HG03139 (cell line): Measurements from ENCODE around the gene PCDH18.
"Not testable (repeated sequence)": the region's sequence is repeated elsewhere in the genome, so short reads cannot be mapped to it uniquely, and the experiment has no call there.

Source experiments
- ATAC-seq: cut with Tn5 transposase; IDR thresholded peaks from one replicate; pipeline ENCODE4 v1.9.1; 2021; ENCODE audit not compliant: unreplicated experiment

PCDH18 gene

DNA sequence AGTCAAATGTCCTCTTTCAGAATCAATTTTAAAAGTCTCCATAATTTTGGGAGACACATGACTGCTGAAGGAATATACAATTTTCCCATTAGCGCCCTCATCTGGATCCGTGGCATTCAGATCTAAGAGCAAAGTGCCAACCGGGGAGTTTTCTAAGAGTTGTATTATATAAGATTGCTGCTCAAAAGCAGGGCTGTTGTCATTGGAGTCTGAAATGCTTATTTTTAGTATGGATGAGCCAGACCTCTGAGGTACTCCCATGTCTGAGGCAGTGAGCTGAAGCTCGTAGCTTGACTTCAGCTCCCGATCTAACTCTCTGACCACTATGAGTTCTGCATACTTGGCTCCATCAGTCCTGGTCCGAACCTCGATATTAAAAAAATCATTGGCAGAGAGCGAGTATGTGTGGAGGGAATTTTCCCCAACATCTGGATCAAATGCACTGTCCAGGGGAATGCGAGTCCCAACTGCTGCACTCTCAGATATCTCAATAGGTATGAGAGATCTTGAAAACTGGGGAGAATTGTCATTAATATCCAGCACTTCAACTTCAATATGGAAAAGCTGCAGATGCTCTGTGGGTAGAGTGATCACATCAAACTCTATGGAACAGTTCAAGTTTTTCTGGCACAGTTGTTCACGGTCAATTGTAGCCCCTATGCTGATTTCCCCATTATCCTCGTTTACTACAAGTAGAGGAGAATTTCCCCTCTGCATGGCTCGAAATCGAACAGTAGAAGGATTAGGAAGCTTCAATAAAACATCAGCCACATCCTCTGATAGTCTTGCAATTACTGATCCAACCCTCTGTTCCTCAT lies 917 bp downstream of the PCDH18 start:
- ATAC-seq: no peak

DNA sequence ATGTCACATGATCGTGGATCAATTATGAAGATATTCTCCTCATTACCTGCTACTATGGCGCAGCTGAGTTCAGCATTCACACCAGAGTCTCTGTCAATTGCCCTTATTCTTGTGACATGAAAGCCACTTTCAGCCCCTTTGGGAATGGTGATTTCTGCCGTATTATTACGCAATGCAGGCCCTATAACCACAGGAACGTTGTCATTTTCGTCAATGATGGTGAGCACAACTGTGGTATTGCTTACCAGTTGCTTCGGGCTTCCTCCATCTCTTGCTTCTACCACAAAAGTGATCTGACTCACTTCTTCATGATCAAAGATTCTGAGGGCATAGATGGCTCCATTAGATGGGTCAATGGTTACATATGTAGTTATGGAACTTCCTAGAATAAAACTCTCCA lies 2.1 kb downstream of the PCDH18 start:
- ATAC-seq: no peak

DNA sequence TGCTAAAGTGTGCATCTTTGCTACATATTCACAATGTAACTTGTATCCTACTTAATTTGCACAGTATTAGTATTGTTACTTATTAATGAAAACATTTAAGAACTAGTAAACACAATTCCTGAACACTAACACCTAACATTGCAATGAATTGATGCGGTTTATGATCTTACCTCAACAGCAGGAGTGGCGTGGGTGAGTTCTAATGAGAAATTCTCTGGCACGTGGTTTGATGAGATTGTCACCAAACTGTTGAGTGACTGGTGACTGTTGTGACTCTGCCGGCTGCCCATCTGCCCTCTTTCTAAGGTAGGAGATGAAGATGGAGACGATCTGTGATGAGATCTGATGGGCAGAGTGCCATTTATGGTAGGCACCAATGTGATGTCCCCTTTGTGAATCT lies 2.9 kb downstream of the PCDH18 start:
- no peak for ATAC-seq

DNA sequence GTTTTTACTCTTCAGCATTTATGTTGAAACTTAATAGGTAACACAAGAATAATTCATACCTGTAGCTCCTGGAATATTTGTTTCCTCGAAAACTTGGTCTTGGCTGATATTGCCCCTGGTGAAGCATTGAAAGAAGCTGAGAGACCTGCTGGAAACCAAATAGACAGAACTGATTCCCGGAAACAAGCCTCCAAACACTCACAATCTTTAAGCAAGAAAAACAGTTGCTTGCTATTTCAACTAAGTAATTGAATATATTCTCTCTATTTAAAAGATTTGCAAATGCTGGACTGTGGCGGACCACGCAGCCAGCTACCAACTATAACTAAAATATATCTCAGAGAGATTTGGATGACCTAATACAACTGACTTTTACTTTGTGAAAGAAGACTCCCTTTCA lies 3.6 kb downstream of the PCDH18 start:
- ATAC-seq: no peak

DNA sequence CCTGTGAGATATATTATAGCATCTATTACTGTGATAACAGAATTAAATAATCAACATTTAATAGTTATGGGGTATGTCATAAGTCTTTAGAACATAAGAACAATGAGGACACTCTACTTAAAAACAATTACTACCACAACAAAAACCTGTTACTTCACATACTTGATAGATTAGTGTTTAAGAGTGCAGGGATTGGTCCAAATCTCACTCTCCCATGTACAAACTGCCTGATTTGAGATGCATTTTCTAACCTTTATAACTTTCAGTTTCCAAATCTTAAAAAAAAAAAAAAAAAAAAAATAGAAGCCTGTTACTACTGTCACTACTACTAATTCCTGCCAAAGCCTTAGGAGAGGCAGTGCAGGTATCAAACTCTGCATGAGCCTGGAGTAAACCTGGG lies 5.6 kb downstream of the PCDH18 start:
- ATAC-seq: no peak

DNA sequence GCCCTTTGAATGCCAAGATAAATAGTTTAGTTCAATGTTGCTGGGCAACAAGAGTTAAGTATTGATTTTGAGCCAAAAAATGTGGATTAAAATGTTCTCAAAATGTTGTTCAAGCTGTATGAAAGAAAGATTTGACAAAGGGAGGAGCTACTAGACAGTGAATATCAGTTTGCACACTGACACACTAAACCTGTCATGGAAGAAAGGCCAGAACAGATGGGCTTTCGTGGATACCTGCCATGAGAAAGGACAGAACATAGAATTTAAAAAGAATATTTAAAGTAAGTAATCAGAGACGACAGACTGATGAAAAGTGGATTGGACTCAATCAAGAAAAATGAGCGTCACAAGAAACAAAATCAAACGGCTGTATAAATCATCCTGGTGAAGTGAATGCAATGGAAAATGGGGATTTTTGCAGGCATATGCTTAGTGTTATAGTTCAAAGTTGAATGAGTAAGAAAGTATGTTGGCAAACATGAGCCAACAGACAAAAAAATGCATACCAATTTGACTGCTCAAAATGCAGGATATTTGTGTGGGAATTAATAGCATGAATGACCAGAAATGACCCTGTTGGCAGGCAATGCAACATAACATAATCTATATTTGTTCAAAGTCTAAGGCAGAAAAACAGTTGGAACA lies 7.4 kb downstream of the PCDH18 start:
- ATAC-seq: no peak

DNA sequence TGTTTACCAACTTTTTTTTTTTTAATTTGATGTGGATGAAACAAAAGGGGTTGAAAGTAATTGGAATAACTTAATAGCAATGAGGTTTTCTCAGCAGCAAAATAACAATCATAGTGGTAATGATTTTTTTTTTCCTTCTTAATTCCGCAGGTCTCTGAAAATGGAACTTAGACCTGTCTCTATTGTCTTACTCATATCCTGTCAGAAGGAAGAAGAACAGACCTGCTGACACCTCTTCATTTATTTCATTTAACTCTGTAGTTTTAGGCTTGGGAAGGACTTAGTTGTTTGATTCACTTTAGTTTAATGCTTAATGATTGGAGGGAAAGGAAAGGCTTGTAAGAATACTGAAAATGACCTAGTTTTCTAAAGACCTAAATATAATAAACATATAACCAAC lies 9.0 kb downstream of the PCDH18 start:
- no peak for ATAC-seq

DNA sequence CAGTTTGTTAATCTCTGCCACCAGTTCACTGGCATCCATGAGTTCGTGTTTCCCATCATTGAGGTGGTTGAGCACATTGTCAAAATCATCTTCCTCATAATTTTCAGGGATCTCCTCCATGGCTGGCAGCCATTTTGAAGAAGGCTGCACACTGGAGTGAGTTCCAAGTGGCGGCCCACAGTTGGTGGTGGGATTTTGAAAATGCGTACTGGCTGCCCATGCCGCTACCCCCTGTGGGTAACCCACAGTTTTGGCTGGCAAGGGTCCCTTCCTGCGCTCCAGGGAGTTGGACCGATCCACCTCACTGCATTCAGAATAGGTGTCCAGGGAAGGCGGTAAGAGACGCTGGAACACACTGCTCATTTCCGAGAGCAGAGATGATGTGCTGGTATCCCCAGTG lies 11.2 kb downstream of the PCDH18 start:
- ATAC-seq: no peak

DNA sequence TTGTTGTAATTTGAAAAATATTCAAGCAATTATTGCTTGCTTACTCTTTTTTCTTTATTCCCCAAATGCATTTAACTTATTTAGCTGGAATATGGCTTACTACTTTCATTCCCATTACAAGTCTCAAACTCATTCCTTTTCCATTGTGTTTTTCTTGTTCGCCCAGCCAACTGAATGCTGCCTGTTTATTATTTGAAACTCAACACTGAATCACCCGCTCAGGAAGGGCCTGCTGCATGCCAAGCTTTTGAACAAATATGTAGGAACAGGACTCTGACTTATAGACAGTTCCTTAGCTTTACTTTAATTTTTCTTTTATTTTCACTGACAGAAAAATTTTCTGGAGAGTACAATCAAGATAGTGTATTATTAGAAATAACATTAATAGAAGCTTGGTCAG lies 12.9 kb downstream of the PCDH18 start:
- ATAC-seq: no peak

DNA sequence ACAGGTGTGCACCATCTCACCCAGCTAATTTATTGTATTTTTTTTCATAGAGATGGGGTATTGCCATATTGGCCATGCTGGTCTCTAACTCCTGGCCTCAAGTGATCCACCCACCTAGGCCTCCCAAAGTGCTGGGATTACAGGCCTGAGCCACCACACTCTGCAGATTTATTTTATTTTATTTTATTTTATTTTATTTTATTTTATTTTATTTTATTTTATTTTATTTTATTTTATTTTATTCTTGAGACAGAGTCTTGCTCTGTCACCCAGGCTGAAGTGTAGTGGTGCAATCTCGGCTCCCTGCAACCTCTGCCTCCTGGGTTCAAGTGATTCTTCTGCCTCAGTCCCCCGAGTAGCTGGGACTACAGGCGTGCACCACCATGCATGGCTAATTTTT lies 15.0 kb downstream of the PCDH18 start:
- ATAC-seq: not testable (repeated sequence)

DNA sequence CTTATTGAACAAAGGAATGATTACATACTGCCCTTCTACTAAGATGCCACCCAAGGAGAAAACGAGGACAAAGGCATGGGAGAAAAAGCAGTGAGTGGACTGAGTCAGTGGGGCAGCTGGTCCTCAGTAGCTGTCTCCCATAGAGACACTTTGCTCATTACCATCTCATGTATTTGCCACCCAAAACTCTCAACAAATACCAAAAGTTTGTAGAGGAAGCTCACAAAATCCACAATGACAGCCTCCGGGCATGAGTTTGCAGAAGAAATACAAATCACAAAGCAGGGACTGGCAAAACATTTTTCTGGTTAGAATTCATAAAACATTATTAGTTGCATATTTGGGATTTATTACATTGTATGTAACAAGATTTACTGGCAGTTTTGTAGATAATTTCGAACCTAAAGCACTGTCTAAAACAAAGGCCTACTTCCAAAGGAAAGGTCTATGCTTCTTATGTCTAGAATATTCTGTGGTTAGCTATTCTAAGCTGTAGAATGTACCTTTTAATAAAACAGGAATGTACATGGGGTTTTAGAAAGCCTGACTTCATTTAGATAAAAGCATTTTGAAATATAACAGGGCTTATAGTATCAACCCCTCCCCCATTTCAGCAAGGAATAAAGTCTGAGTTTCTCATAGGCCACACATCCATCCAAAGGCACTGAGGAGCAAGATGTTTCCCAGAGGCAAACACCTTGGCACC lies 17.7 kb downstream of the PCDH18 start:
- ATAC-seq: no peak

DNA sequence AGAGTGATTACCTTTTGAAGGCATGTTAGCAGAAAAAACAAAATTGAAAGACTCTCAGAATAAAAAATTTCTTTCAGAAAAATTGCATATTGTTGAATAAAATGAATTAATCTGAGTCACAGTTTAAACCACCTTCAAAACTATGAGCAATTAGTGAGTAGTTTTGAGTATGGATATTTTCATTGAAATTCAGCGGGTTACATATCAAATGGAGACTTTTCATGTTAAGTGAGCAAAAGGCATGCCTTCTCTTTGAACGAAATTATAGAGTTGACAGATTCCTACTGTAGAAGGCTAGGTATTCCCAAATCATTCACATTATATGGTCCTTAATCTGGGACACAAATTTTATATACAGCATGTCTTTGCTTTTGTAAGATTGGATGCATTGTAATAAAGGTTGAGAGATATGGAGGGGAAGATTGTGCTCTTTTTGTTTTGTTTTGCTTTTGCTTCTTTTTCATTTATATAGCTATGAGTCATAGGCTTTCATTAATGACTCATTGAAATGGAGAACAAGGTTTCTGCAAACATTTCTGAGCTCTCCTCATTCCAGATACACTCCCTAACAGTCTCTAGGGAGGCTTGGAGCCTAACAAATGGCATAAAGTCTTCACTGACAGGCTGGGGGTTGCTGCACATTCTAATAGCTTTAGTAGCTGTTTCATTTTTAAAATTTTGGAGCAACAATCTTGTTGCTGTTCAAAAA lies 21.6 kb downstream of the PCDH18 start:
- no peak for ATAC-seq

DNA sequence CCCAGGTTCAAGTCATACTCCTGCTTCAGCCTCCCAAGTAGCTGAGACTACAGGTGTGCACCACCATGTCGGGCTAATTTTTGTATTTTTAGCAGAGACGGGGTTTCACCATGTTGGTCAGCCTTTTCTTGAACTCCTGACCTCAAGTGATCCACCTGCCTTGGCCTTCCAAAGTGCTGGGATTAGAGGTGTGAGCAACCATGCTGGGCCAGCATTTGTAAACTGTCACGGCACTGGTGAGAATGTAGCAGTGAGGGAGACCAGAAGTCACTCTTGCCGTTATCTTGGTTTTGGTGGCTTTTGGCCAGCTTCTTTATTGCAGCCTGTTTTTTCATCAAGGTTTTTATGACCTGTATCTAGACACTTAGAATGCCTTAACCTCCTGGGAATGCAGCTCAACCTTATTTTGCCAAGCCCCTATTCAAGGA lies 22.4 kb downstream of the PCDH18 start:
- ATAC-seq: no peak

DNA sequence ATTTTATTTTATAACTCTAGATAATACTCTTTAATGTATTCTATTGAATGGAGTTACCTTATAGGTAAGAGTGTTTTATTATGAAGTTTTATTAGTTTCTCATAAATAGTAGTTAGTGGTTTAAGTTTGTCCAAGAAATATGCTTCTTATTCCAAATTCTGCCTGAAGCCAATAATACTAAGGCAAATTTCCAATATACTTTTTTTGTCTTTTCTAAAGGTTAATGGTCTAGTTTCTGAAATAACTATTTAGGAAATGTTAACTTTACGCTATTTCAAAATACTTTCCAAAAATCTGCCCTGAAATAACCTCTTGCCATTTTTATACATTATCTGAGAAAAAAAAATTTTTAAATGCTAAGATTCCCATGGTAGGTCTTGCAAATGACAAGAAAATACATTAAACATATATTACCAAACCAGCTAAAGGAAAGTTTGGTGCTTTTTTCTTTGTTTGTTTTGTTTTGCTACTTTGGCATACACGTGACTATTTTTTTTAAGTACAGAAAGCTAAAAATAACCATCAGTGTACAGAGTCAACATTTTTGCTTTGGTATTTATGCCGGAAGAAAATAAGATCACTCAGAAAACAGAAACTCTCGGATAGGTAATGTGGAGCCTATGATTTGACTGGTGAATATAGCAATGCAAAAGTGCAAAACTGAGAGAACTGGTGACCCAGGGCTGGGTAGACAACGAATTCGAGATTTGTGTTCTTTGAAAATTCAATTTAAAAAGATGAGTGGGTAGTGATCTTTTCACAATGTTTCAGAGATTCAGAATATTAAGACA lies 29.8 kb downstream of the PCDH18 start:
- no peak for ATAC-seq

DNA sequence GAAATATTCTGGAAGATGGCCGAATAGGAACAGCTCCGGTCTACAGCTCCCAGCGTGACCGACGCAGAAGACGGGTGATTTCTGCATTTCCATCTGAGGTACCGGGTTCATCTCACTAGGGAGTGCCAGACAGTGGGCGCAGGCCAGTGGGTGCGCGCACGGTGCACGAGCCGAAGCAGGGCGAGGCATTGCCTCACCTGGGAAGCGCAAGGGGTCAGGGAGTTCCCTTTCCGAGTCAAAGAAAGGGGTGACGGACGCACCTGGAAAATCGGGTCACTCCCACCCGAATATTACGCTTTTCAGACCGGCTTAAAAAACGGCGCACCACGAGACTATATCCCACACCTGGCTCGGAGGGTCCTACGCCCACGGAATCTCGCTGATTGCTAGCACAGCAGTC lies 36.0 kb downstream of the PCDH18 start:
- not testable (repeated sequence) for ATAC-seq

DNA sequence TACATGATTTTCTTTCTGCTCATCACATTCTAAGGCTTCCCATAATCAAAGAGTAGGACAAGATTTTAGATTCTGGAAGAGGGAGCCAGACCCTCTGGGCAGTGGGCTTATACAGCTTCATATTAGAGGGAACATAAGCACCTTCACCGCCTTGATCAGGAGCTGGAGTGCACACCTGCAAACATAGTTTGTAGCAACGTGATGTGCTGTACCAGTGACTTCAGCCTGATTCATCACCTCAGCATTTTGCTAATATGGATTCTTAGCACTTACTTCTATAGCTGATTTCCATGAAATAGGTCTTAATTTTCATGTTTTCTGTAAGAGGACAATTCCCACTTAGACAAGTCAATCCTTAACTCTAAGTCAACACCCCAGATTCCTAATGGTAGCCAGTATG lies 36.7 kb downstream of the PCDH18 start:
- no peak for ATAC-seq

DNA sequence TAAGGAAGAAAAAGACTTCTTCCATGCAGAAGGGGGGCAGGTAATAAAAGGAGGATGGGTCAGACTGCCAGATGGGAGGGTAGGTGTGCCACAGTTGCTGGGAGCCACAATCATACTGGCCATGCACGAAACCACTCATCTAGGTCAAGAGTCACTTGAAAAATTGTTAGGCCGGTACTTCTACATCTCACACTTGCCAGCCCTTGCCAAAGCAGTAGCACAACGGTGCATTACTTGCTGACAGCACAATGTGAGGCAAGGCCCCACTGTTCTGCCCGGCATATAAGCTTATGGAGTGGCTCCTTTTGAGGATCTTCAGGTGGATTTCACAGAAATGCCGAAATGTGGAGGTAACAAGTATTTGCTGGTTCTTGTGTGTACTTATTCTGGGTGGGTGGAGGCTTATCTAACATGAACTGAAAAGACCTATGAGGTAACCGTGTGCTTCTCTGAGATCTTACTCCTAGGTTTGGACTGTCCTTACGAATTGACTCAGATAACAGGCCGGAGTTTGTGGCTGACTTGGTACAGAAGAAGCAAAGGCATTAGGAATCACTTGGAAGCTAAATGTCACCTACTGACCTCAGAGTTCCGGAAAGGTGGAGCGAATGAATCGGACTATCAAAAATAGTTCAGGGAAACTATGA lies 48.9 kb downstream of the PCDH18 start:
- not testable (repeated sequence) for ATAC-seq

DNA sequence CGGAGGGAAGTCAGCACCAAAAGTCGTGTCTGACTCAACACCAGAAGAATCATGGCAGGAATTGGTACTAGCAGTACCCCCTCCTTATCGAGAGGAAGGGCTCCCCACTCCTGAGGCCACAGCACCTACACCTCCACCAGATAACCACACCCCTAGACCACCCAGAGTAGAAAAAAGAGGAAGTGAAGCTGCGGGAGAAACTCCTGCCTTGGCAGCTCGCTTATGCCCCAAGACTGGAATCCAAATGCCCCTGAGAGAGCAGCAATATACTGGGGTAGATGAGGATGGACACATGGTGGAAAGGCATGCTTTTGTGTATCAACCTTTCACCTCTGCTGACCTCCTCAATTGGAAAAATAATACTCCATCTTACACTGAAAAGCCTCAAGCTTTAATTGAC lies 52.6 kb downstream of the PCDH18 start:
- not testable (repeated sequence) for ATAC-seq

DNA sequence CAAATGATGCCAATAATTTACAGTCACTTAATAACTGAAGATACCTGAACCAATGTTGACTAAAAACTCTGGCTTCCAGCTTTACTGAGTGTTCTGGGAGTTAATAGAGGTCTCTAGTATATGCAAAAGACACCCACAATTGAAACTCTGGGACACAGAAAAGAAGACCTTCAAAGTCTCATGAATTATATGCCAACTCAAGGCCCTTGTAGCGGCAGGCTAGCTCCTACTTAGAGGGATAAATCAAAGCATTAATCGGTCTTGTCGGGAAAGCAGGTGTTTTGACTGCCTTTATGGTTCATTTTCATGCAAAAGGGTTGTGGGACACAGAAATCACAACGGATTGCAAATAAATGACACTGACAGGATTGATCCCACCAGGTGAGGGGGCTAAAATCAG lies 55.9 kb downstream of the PCDH18 start:
- ATAC-seq: no peak

DNA sequence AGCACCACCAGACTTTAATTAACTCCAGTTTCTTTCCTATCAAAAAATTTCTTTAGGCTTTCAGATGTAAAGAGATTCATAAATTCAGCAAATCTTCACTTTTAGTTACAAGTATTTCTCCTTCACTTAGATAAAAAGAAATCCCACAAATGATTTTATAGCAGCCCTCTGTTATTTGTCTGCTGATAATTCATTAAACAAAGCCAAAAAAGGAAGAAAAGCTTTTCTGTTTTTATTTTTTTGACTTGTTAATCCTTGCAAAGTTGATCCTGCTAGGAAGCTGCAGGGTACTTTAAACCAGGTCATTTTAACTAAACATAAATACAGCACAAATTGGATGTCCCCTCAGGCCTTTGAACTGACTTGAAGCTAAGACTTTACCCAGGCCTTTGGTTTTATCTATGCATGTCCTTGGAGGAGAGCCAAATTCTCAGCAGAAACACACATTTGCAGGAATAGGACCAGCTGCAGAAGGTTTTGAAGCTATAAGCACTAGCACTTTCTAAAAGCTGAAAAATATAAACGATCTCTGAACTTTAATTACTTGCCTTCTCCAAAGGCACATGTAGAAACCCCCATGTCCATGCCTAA lies 57.5 kb downstream of the PCDH18 start:
- ATAC-seq: no peak
